Activated CD4-positive, alpha-beta T cell treated with anti-CD3 and anti-CD28 coated beads for 24 hours (primary cell): ENCODE results near the gene ACIN1.

Experiments
- DNase-seq, 2 donors: peaks; one replicate each; pipeline ENCODE4 v3.0.0-alpha.2; 2020; ENCODE audit warnings: low read depth in 2 of 2

Gene ACIN1

DNA sequence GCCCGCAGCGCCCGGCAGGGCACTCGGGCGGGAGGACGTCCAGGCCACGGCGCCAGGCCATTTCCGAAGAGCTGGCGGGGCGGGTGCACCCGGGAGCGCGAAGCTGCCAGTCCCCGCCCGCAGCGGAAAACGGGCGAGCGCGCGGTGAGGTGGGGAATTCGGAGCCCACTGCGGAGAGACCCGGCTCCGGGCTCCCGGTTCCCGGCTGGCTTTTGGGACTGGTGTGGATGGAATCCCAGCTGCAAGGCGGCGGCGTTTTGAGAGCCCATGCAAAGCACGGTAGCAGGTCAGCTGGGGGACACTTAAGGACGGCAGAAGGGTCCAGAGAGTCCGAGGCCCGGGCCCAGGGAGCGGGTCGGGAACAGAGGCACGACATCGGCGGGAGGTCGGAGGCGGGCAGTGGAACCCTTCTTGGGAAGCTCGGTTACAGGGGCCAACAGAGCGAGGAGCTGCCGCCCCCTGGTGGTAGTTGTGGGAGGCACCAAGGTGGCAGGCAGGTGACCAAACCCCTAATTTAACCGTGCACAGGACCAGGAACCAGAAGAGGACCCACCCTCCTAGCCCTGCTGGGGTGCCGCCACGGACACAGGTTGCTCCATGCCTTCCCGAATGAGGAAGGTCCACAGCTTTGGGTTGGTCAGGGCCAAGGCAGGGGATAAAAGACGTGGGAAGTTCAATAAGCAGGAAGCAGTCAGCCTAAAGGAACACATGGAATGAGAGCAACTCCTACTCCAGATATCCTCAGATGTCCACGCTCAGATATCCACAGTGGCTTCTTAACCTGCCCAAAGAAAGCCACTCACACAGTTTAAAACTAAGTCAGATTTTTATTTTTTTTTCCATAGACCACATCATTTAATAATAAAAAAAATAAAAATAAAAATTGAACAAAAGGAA is 36.9 kb downstream of the ACIN1 start:
- peak; percentile 86 to 87 for DNase-seq

- peak; percentile 31 to 62 for DNase-seq
Observed at GRCh38 chr14:23056956-23057756, 37.8 kb downstream of the ACIN1 start, which contains the start of gene CDH24. TSS of gene CDH24 (minus strand) at chr14:23057520. CDS start at chr14:23055733, 1,787 bp downstream.

DNA sequence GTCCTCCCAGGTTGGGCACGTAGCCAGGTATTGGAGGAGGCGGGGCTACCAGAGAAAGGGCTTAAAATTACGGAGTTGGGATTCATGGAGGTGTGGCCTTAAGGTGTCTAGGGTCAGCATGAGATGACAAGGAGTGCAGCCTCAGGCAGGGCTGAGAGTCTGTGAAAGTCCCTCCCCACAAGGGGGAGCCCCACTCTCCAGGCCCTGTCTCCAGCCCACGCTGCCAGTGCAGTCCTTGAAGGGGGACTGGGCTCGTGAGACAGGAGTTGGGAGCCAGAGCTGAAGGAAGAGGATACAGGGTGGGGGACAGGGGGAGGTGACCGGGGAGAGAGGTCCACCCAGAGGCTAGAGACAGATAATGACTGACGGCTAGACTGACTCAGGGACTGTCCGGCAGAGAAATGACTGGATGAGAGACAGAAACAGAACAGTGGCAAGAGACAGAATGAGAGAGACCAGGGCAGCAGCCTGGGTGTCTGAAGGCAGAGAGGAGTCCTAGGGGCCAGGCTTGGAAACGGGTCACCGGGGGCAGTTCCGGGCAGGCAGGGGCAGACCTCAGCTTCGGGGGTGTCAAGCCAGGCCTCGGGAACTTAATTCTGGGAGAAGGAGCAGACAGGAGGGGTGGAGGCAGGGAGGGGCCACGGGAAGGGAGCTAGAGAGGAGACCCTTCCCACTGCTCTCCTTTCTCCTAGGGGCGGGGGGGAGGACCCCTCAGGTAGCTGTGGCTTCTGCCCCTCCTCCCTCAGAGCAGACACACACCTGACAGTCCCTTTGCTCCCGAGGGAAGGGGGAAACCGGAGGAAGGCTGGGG is 38.6 kb downstream of the ACIN1 start:
- DNase-seq = peak; percentile 47 to 49

GRCh38 chr14:23055621-23056144 is 39.3 kb downstream of the ACIN1 start:
- DNase-seq = no peak

GRCh38 chr14:23055147-23055550 is 39.8 kb downstream of the ACIN1 start:
- DNase-seq = no peak

DNA sequence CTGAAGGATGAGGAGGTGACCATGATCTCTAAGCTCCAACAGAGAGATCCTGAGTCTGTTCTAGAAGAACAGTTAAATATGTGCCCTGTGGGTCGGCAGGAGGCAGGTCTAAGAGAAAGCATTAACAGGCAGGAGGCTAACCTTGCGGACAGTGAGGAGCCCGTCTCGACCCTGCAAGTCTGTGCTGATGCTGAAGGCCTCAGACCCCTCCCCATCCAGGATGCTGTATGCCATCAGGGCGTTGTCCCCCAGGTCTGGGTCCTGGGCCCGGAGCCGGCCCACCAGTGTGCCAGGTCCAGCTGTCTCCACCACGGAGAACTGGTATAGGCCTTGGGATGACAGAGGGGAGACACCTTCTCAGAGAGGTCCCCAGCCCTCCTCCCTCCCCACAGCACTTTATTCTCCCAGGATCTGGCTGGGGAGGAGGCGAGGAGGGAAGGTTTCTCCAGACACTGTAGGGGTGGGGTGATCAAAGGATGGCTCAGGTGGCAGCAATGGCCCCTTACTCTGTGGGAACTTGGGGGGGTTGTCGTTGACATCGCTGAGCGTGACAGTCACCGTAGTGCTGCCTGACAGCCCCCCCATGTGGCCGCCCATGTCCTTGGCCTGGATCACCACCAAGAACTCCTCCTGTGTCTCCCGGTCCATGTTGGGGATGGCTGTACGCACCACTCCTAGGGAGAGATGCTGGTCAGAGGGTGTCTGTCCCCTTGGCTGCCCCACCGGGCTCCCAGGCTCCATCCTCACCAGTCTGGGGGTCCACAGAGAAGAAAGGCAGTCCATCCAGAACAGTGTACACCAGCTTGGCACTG is 40.7 kb downstream of the ACIN1 start:
- DNase-seq = no peak

DNA sequence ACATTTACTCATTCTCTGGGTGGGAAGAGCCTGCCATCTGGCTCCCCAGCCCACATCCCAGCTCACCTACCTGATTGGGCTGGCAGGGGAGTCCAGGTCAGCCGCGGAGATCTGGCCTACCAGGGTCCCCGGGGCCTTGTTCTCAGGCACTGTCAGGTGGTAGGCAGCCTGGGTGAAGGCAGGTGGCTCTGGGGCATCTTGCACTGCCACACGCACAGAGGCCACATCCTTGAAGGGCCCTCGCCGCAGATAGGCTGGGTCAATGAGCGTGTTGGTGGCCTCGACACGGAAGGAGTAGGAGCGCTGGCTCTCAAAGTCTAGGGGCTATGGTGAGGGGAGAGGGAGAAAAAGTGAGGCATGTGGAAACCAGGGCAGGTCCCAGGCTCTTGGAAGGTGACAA is 41.5 kb downstream of the ACIN1 start:
- no peak for DNase-seq

- DNase-seq = no peak
Observed at GRCh38 chr14:23052671-23053070, 42.3 kb downstream of the ACIN1 start.

- no peak for DNase-seq
Observed at GRCh38 chr14:23052182-23052623, 42.7 kb downstream of the ACIN1 start.

GRCh38 chr14:23051141-23052057 is 43.5 kb downstream of the ACIN1 start:
- no peak for DNase-seq

GRCh38 chr14:23049011-23049410 is 45.9 kb downstream of the ACIN1 start:
- DNase-seq = no peak

DNA sequence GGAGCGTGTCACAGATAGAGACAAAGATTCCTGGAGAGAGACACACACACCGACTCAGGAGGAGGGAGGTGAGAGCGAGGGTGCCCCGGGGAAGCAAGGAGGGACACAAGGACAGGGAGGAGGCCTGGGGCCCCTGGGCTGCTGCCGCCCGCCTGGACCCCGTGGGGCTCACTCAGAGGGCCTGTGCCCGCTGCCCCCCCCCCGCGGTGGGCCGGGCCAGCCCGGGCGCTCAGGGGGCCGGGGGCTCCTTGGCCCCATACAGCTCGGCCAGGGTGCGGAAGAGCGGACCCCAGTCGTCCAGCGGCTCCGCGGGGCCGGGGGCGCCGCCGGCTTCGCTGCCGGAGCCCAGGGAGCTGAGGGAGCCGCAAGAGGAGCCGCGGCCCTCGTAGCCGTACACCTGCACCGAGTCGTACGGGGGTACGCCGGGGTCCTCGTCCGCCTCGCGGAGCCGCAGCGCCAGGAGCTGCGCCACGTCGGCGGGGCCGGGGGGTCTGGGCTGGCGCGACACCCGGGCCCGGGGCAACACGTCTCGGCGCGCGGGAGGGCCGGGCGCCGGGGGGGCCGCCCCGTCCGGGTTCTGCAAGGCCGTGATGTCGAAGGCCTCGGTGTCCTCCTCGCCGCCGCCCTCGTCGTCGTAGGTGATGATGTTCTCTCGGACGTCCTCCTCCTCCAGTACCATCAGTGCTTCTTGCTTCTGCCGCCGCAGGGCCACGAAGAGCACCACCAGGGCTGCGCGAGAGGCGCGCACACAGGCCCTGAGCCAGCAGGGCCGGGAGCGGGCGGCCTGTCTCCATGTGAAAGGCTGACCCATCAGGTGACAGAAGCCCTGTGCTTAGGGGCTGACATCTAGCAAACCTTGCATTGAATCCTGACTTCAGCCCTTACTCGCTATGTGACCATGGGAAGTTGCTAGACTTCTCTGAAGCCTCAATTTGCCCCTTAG is 46.9 kb downstream of the ACIN1 start:
- no peak for DNase-seq

GRCh38 chr14:23047034-23047634 is 47.8 kb downstream of the ACIN1 start:
- DNase-seq = no peak

DNA sequence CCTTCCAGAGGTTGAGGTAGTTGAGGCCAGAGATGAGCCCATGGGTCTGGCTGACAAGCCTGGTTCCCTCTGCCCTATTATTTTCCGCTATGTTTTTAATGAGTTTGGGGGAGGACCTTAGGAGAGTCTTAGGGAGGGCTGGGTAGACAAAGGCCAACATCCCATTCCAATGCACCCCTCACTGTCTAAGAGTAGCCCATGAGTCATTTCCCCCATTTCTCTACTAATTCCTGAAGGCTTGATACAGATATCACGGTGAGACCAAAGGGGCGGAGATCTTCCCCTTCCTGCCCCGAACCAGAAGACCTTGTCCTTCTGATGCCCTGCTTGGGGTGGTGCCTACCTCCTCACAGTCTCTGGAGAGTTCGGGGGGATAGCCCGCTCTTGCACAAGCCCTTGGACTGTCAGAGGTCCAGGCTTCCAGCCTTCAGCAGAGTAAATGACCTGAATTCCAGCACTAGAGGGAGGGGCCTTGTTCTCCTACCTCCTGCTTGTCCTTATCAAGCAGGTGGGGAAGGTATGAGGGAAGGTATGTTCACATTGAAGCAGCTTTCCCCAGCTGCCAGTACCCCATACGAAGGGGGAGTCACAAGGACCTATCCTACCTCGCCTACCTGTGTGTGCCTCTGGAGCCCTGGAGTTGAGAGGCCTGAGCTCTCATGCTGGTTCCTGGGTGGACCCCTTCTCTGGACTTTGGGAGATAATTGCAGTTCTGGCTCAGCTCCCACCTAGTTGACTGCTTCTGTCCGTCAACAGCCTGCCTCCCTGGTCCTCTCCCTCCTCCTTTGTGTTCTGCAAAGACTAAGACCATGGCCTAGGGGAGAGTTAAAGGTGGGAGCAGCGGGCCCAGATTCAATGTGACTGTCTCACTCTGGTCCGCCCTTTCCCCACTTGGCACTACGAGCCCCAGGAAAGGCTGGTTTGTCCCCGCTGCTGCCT is 49.2 kb downstream of the ACIN1 start:
- DNase-seq = no peak

GRCh38 chr14:23044840-23045239 is 50.1 kb downstream of the ACIN1 start:
- no peak for DNase-seq

DNA sequence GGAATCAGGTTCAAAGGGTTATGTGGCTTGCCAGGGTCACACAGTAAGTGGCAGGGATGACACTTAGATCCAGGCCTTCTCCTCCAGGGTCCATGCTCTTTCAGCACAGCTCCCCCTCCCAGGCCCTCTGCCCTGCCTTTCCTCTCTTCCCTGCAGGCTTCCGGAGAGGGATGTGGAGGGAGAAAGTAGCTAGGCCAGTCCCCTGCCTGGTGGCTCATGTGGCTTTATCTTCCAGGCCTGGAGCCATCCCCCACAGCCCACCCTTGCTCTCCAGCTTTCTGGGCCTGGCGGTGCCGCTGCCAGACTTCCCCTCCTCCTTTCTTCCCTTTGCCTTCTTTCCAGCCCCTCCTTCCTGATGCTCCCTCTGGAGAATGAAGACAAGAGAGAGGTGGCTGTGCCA is 51.2 kb downstream of the ACIN1 start:
- no peak for DNase-seq

GRCh38 chr14:23043145-23043544 is 51.8 kb downstream of the ACIN1 start:
- no peak for DNase-seq
